Measurements from ENCODE around the gene SPRED2.

DNA sequence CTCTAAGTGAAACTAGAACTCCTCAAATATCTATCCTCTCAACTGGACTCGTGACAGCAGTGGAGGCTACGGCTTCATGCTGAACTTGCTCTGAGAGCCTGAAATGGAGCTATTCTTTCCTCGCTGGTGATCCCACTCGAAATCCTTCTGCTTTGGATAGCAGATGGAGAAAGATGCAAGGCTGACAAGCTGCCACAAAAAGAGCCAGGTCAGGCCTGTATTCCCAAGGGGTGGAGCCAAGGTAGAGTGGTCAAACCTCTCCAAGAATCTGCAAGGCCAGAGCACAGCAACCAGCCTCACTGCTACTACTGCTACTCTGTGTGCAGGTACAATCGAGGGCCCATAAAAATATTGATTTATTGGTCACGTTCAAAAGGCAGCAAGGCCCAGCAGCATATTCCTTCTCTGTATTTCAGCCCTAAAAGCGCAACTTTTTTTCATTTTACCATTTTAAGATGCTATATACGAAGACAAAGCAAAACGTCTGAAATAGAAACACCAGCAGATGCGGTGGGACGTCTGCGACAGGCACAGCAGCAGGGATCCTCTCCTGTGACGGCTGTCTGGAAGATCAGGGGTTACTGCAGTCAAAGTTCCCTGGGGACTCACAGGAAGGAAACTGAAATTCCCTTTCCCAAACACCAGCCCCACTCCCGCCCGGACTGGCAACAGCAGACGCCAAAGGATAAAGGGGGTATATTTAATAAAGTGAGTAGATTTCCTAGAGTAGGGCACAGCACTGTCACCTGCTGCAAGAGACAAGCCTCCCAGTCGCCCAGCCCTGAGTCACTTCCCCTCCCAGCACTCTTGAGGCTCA lies 2.4 kb downstream of the SPRED2 start:
- no peak for TF ChIP-seq CTCF (IDR thresholded peaks at IDR 0.05)
- no peak for TF ChIP-seq POLR2A (IDR thresholded peaks at IDR 0.05)
- no peak for TF ChIP-seq POLR2AphosphoS5 (IDR thresholded peaks at IDR 0.05; ENCODE audit: insufficient read depth in 1 of 2, low read depth in 1 of 2)

All from vagina (tissue), 2 donors.